HepG2 (cell line): ENCODE results near the gene ME3. TPM values are rescaled to one million over a fixed set of nuclear protein-coding genes. Genes with fewer than 3 reads are reported as not detected.

ENCODE experiments used
- ATAC-seq: fragments of 200-7000 bp; cut with Tn5 transposase; 3 replicates; pipeline ENCODE4 v1.9.1; 2020; ENCODE audit warnings: mild to moderate bottlenecking, moderate library complexity
- BruUV-seq: library from RNA; stranded (reverse); fragments of 400-500 nt; replicated peaks from 2 replicates; lab custom pipeline; 2021; lab: Mats Ljungman, UMichigan
- CTCF ChIA-PET: fragments of 300-600 bp; formaldehyde crosslinking; extraction: SDS; loops from one replicate; lab custom pipeline; 2021; ENCODE audit warnings: low total read pairs, inconsistent platforms, low intra/inter-chr PET ratio; lab: Yijun Ruan, JAX
- POLR2A ChIA-PET: fragments of 350-600 bp; sonication (Branson Sonifier 250); formaldehyde crosslinking; loops from one replicate; lab custom pipeline; 2020; ENCODE audit warnings: antibody characterized with exemption, inconsistent platforms; lab: Yijun Ruan, JAX
- DNase-seq: peaks from one replicate; pipeline ENCODE4 v3.0.0-alpha.2; 2015; ENCODE audit warnings: low spot score
- FAIRE-seq: peaks from 3 replicates; lab custom pipeline; 2011; peaks lifted over from hg19 to GRCh38; lab: Jason Lieb, UNC
- H2AFZ ChIP-seq: one replicate; pipeline ENCODE4 v1.6.1; 2011; ENCODE audit warnings: low read length, inconsistent platforms
- H3K27ac ChIP-seq: fragments of 300-600 bp; 3 replicates; pipeline ENCODE4 v1.8.0; 2011; ENCODE audit warnings: mixed run types, mild to moderate bottlenecking, mixed read lengths, low read length, inconsistent platforms; ENCODE audit not compliant: insufficient read depth; ENCODE audit errors: extremely low read length
- H3K27me3 ChIP-seq, 2 experiments: fragments of 200-600 bp in 1 of 2; 2 replicates in 1 of 2; 3 replicates in 1 of 2; pipeline versions ENCODE4 v1.6.0 to v1.8.0; 2011; ENCODE audit warnings: low read length in 2 of 2, mild to moderate bottlenecking in 2 of 2, moderate library complexity in 2 of 2, inconsistent platforms in 1 of 2; ENCODE audit not compliant: insufficient read depth in 2 of 2, control insufficient read depth in 1 of 2
- H3K36me3 ChIP-seq, 2 experiments: fragments of 200-600 bp in 1 of 2; replicated peaks in 1 of 2; 2 replicates in 1 of 2; 3 replicates in 1 of 2; pipeline versions ENCODE4 v1.5.1 to v1.8.0; 2011; ENCODE audit warnings: low read length in 2 of 2, inconsistent platforms in 1 of 2; ENCODE audit not compliant: insufficient read depth in 2 of 2, control insufficient read depth in 1 of 2
- H3K4me1 ChIP-seq: 2 replicates; pipeline ENCODE4 v1.5.1; 2012; ENCODE audit warnings: low read length, inconsistent platforms; ENCODE audit not compliant: insufficient read depth
- H3K4me2 ChIP-seq: 2 replicates; pipeline ENCODE4 v1.6.0; 2011; ENCODE audit warnings: low read depth, low read length, inconsistent platforms
- H3K4me3 ChIP-seq, 3 experiments: fragments of 200-600 bp in 1 of 3; sonication (generic), shearing (Covaris generic) in 1 of 3; replicated peaks in 1 of 3; 2 replicates each; pipeline ENCODE4 v1.5.1; 2011 to 2016; ENCODE audit warnings: low read length in 3 of 3, inconsistent platforms in 2 of 3, low read depth in 2 of 3, mild to moderate bottlenecking in 2 of 3, control low read depth in 1 of 3, mixed read lengths in 1 of 3; ENCODE audit not compliant: insufficient read depth in 1 of 3
- H3K79me2 ChIP-seq: one replicate; pipeline ENCODE4 v1.6.1; 2011; ENCODE audit warnings: low read length, inconsistent platforms; ENCODE audit not compliant: insufficient read depth
- H3K9ac ChIP-seq: 2 replicates; pipeline ENCODE4 v1.6.0; 2011; ENCODE audit warnings: mild to moderate bottlenecking, low read depth, low read length, inconsistent platforms; ENCODE audit not compliant: insufficient read depth
- H3K9me3 ChIP-seq: 2 replicates; pipeline ENCODE4 v1.5.1; 2012; ENCODE audit warnings: mild to moderate bottlenecking, low read length
- H4K20me1 ChIP-seq: 2 replicates; pipeline ENCODE4 v1.6.0; 2011; ENCODE audit warnings: inconsistent platforms, mild to moderate bottlenecking, low read length, moderate library complexity; ENCODE audit not compliant: insufficient read depth
- GATAD1 ChIP-seq: IDR thresholded peaks from 2 replicates; pipeline ENCODE4 v1.6.1; 2016; ENCODE audit warnings: missing genetic modification reagents, missing compliant biosample characterization
- HMG20A ChIP-seq: IDR thresholded peaks from 2 replicates; pipeline ENCODE4 v1.6.1; 2016; ENCODE audit warnings: borderline replicate concordance
- ISX ChIP-seq: sonication (generic); formaldehyde crosslinking; conservative IDR thresholded peaks from 2 replicates; pipeline ENCODE4 v1.5.0; 2020; ENCODE audit warnings: missing genetic modification reagents
- KLF13 ChIP-seq: sonication (generic); formaldehyde crosslinking; IDR thresholded peaks from 2 replicates; pipeline ENCODE4 v1.4.0; 2020; ENCODE audit warnings: mild to moderate bottlenecking, missing genetic modification reagents
- KMT2A ChIP-seq: sonication (generic); formaldehyde crosslinking; IDR thresholded peaks from 2 replicates; pipeline ENCODE4 v1.4.0; 2020; ENCODE audit warnings: missing genetic modification reagents
- NR3C1 ChIP-seq: sonication (generic); formaldehyde crosslinking; IDR thresholded peaks from 2 replicates; pipeline ENCODE4 v1.4.0; 2020; ENCODE audit warnings: missing genetic modification reagents
- PATZ1 ChIP-seq: sonication (generic); formaldehyde crosslinking; IDR thresholded peaks from 2 replicates; pipeline ENCODE4 v1.4.0; 2020; ENCODE audit warnings: missing genetic modification reagents
- PRDM10 ChIP-seq: sonication (generic); formaldehyde crosslinking; IDR thresholded peaks from 2 replicates; pipeline ENCODE4 v1.4.0; 2020; ENCODE audit warnings: low read depth, missing genetic modification reagents
- ZBTB4 ChIP-seq: sonication (generic); formaldehyde crosslinking; IDR thresholded peaks from 2 replicates; pipeline ENCODE4 v1.4.0; 2020; ENCODE audit warnings: missing genetic modification reagents, mild to moderate bottlenecking, borderline replicate concordance
- ZNF10 ChIP-seq: sonication (generic); formaldehyde crosslinking; IDR thresholded peaks from 2 replicates; pipeline ENCODE4 v1.4.0; 2020; ENCODE audit warnings: mild to moderate bottlenecking, low read depth, missing genetic modification reagents, borderline replicate concordance
- ZNF546 ChIP-seq: sonication (generic); formaldehyde crosslinking; conservative IDR thresholded peaks from 2 replicates; pipeline ENCODE4 v1.8.1; 2023; ENCODE audit warnings: mild to moderate bottlenecking, missing genetic modification reagents
- ZNF709 ChIP-seq: sonication (generic); formaldehyde crosslinking; IDR thresholded peaks from 2 replicates; pipeline ENCODE4 v1.5.0; 2020; ENCODE audit warnings: mild to moderate bottlenecking, missing genetic modification reagents
- ZNF75D ChIP-seq: sonication (generic); formaldehyde crosslinking; IDR thresholded peaks from 2 replicates; pipeline ENCODE4 v1.8.1; 2023; ENCODE audit warnings: missing genetic modification reagents, mild to moderate bottlenecking, borderline replicate concordance
- ZNF781 ChIP-seq: sonication (generic); formaldehyde crosslinking; IDR thresholded peaks from 2 replicates; pipeline ENCODE4 v1.5.1; 2020; ENCODE audit warnings: borderline replicate concordance, mild to moderate bottlenecking, missing genetic modification reagents; ENCODE audit errors: not compliant biosample characterization
- ZNF782 ChIP-seq: sonication (generic); formaldehyde crosslinking; IDR thresholded peaks from 2 replicates; pipeline ENCODE4 v1.4.0; 2020; ENCODE audit warnings: missing genetic modification reagents, mild to moderate bottlenecking, borderline replicate concordance
- ZNF83 ChIP-seq: sonication (generic); formaldehyde crosslinking; IDR thresholded peaks from 2 replicates; pipeline ENCODE4 v1.4.0; 2020; ENCODE audit warnings: missing genetic modification reagents, mild to moderate bottlenecking, borderline replicate concordance
- ZNF841 ChIP-seq: sonication (generic); formaldehyde crosslinking; IDR thresholded peaks from 2 replicates; pipeline ENCODE4 v1.8.1; 2023; ENCODE audit warnings: missing genetic modification reagents, borderline replicate concordance
- ZSCAN22 ChIP-seq: sonication (generic); formaldehyde crosslinking; IDR thresholded peaks from 2 replicates; pipeline ENCODE4 v1.4.0; 2020; ENCODE audit warnings: mild to moderate bottlenecking, missing genetic modification reagents
- WGBS: methylation state at CpG from one replicate; pipeline ENCODE4 v1.1.6; 2017; ENCODE audit warnings: low lambda C conversion rate; 5-methylcytosine and 5-hydroxymethylcytosine counted together
- in situ Hi-C: cut with HindIII; loops from 2 replicates; pipeline ENCODE4 v1.10.0; 2017; ENCODE audit warnings: low pct_unique_long_range_greater_than_20kb; ENCODE audit not compliant: extremely low pct_ligation_motif_present
- intact Hi-C: fragments of 100-400 bp; cut with micrococcal nuclease; formaldehyde crosslinking; loops from one replicate; pipeline ENCODE4 v1.10.0; 2022; ENCODE audit not compliant: unreplicated experiment
- polyA plus RNA-seq, 8 experiments: library from polyadenylated mRNA; depleted of rRNA in 3 of 8; stranded (reverse) in 7 of 8; unstranded in 1 of 8; fragments of >200 nt; fragmentation: Illumina TruSeq in 4 of 8; extraction: Trizol in 4 of 8; gene quantifications; 2 replicates each; pipeline versions ENCODE4 v1.2.1 to v1.2.3, GENCODE V29; 2011 to 2016; ENCODE audit warnings: low read depth in 4 of 8, missing spikeins in 1 of 8, mixed read lengths in 1 of 8; ENCODE audit not compliant: insufficient read depth in 1 of 8
- total RNA-seq, 5 experiments: library from RNA; depleted of rRNA; stranded (reverse); fragments of >200 nt; fragmentation: Illumina TruSeq; extraction: Trizol; gene quantifications; 2 replicates each; pipeline ENCODE4 v1.2.3, GENCODE V29; 2016; ENCODE audit warnings: low read depth in 1 of 5

ME3 gene
- total and polyA plus RNA-seq, 2 of the 13 experiments (the other 11 are each of a cell fraction or from before 2014, with no cell fraction given), result not detected

GRCh38 chr11:86497836-86498235 is 174.6 kb downstream of the ME3 start:
- Histone ChIP-seq H4K20me1 (no peaks in the 10 kb centered on the region), H3K9ac (no peak overlapping the region), H3K4me1 (peaks cover 20% of the 10 kb centered on the region), H3K79me2 (no peaks in the 10 kb centered on the region), H3K27me3 (no peaks in the 10 kb centered on the region), H2AFZ (no peak overlapping the region), H3K4me2 (no peak overlapping the region), H3K27ac (no peak overlapping the region), H3K36me3 (no peaks in the 10 kb centered on the region), H3K4me3 (no peak overlapping the region), H3K9me3 (no peaks in the 10 kb centered on the region)
- ChIA-PET CTCF (no interaction called here), POLR2A (no interaction called here)
- WGBS, result 38% methylated on average over 1 of the region's 10 CpGs
- DNase-seq (no peak), FAIRE-seq (no peak), ATAC-seq (no peak)
- intact Hi-C loops, result no loop called here
- BruUV-seq, result no TSS peak
- in situ Hi-C loops, result no loop called here
- no peak for TF ChIP-seq ISX
- TF ChIP-seq ZSCAN22 (CRISPR knock-in tag), result no peak
- TF ChIP-seq NR3C1 (CRISPR knock-in tag), result no peak
- TF ChIP-seq ZNF546 (CRISPR knock-in tag), result no peak
- TF ChIP-seq ZNF709, result no peak
- no peak for TF ChIP-seq ZNF841 (CRISPR knock-in tag)
- TF ChIP-seq HMG20A (CRISPR knock-in tag), result no peak
- no peak for TF ChIP-seq ZNF781
- no peak for TF ChIP-seq ZNF75D
- TF ChIP-seq ZNF782 (CRISPR knock-in tag), result no peak
- TF ChIP-seq GATAD1 (CRISPR knock-in tag), result no peak
- TF ChIP-seq ZNF83 (CRISPR knock-in tag), result no peak
- no peak for TF ChIP-seq KLF13 (CRISPR knock-in tag)
- no peak for TF ChIP-seq PATZ1 (CRISPR knock-in tag)
- TF ChIP-seq PRDM10 (CRISPR knock-in tag), result no peak
- no peak for TF ChIP-seq ZBTB4
- no peak for TF ChIP-seq KMT2A (CRISPR knock-in tag)
- TF ChIP-seq ZNF10 (CRISPR knock-in tag), result no peak
